SK-N-SH (cell line): ENCODE data around the gene TMEM259.

ENCODE experiments used
- CTCF ChIP-seq: fragments of 200-600 bp; sonication (generic); IDR thresholded peaks from 2 replicates; pipeline ENCODE4 v1.6.1; 2017; ENCODE audit warnings: antibody characterized with exemption, mild to moderate bottlenecking, moderate library complexity
- RAD21 ChIP-seq: IDR thresholded peaks from 2 replicates; pipeline ENCODE4 v1.6.1; 2012; ENCODE audit warnings: mild to moderate bottlenecking, low read length
- RXRA ChIP-seq: IDR thresholded peaks from 2 replicates; pipeline ENCODE4 v1.4.0; 2012; ENCODE audit warnings: low read depth, mild to moderate bottlenecking, borderline replicate concordance
- SIN3A ChIP-seq: IDR thresholded peaks from 2 replicates; pipeline ENCODE4 v1.6.1; 2012; ENCODE audit warnings: low read depth, mild to moderate bottlenecking, low read length, moderate library complexity, borderline replicate concordance
- SMC3 ChIP-seq: IDR thresholded peaks from 2 replicates; pipeline ENCODE4 v1.6.1; 2012; ENCODE audit warnings: low read depth, low read length, improper control_type of control experiment
- TAF1 ChIP-seq: IDR thresholded peaks from 2 replicates; pipeline ENCODE4 v1.6.1; 2012; ENCODE audit warnings: low read depth, mild to moderate bottlenecking, low read length, moderate library complexity, borderline replicate concordance
- TCF12 ChIP-seq: IDR thresholded peaks from 2 replicates; pipeline ENCODE4 v1.4.0; 2012
- TEAD4 ChIP-seq: IDR thresholded peaks from 2 replicates; pipeline ENCODE4 v1.4.0; 2012; ENCODE audit warnings: mild to moderate bottlenecking, borderline replicate concordance; ENCODE audit not compliant: insufficient read depth
- USF2 ChIP-seq: fragments of 150-350 bp; IDR thresholded peaks from 2 replicates; pipeline ENCODE4 v1.6.1; 2017; ENCODE audit warnings: antibody characterized with exemption, low read length, low read depth, borderline replicate concordance
- YY1 ChIP-seq: IDR thresholded peaks from 2 replicates; pipeline ENCODE4 v1.4.0; 2012; ENCODE audit warnings: low read depth, mild to moderate bottlenecking

GRCh38 chr19:1053176-1054101 is 32.5 kb upstream of the TMEM259 start:
- TF ChIP-seq SMC3 (no peak), CTCF (no peak), SIN3A (no peak), USF2 (no peak), YY1 (no peak), TAF1 (no peak), TCF12 (no peak), RAD21 (no peak), TEAD4 (no peak), RXRA (no peak)
